IMR-90 (cell line): Measurements from ENCODE around the gene GAL3ST3. TPM values are rescaled to one million over a fixed set of nuclear protein-coding genes. Genes with fewer than 3 reads are reported as not detected.

Experiments used
- ATAC-seq: fragments of 200-7000 bp; cut with Tn5 transposase; 2 replicates; pipeline ENCODE4 v1.9.1; 2020; ENCODE audit warnings: low read depth, mild to moderate bottlenecking, moderate library complexity
- BruUV-seq: library from RNA; stranded (reverse); fragments of 400-500 nt; replicated peaks from 2 replicates; lab custom pipeline; 2021; lab: Mats Ljungman, UMichigan
- CTCF ChIA-PET: fragments of 300-600 bp; formaldehyde crosslinking; extraction: SDS; loops from one replicate; lab custom pipeline; 2021; ENCODE audit warnings: antibody characterized with exemption; lab: Yijun Ruan, JAX
- POLR2A ChIA-PET: fragments of 300-600 bp; sonication (Branson Sonifier 250); formaldehyde crosslinking; loops from one replicate; lab custom pipeline; 2022; ENCODE audit warnings: antibody characterized with exemption; ENCODE audit not compliant: unreplicated experiment; lab: Charles Lee
- DNase-seq: peaks from one replicate; pipeline ENCODE4 v3.0.0; 2013
- H2AFZ ChIP-seq: replicated peaks from 2 replicates; pipeline ENCODE3; 2013; ENCODE audit warnings: low read length, mild to moderate bottlenecking; ENCODE audit not compliant: poor library complexity
- H2AK5ac ChIP-seq: 2 replicates; pipeline ENCODE4 v1.6.1; 2013; ENCODE audit warnings: low read depth, low read length, inconsistent platforms
- H2AK9ac ChIP-seq: replicated peaks from 2 replicates; pipeline ENCODE3; 2013; ENCODE audit warnings: mild to moderate bottlenecking, low read depth, low read length, moderate library complexity; ENCODE audit not compliant: poor library complexity
- H2BK120ac ChIP-seq: 2 replicates; pipeline ENCODE4 v1.6.1; 2013; ENCODE audit warnings: low read depth, low read length, inconsistent platforms
- H2BK15ac ChIP-seq: 3 replicates; pipeline ENCODE4 v1.6.1; 2013; ENCODE audit warnings: low read depth, low read length, inconsistent platforms
- H2BK20ac ChIP-seq: 2 replicates; pipeline ENCODE4 v1.6.1; 2013; ENCODE audit warnings: low read depth, mild to moderate bottlenecking, inconsistent platforms, low read length, moderate library complexity
- H2BK5ac ChIP-seq: 2 replicates; pipeline ENCODE4 v1.6.1; 2013; ENCODE audit warnings: mild to moderate bottlenecking, low read depth, low read length, inconsistent platforms; ENCODE audit not compliant: poor library complexity, severe bottlenecking
- H3K14ac ChIP-seq: replicated peaks from 2 replicates; pipeline ENCODE4 v1.6.1; 2013; ENCODE audit warnings: low read depth, low read length, inconsistent platforms
- H3K18ac ChIP-seq: 2 replicates; pipeline ENCODE4 v1.6.1; 2013; ENCODE audit warnings: low read depth, low read length, control low read depth
- H3K23ac ChIP-seq: 2 replicates; pipeline ENCODE4 v1.6.1; 2013; ENCODE audit warnings: low read depth, low read length, inconsistent platforms
- H3K27ac ChIP-seq: 2 replicates; pipeline ENCODE4 v1.5.1; 2013; ENCODE audit warnings: mild to moderate bottlenecking, control low read depth, low read length; ENCODE audit not compliant: insufficient read depth
- H3K27me3 ChIP-seq: 2 replicates; pipeline ENCODE4 v1.6.1; 2013; ENCODE audit warnings: low read length; ENCODE audit not compliant: control insufficient read depth, insufficient read depth
- H3K36me3 ChIP-seq: 2 replicates; pipeline ENCODE4 v1.6.1; 2013; ENCODE audit warnings: low read length, mixed read lengths; ENCODE audit not compliant: control insufficient read depth, insufficient read depth
- H3K4ac ChIP-seq: 2 replicates; pipeline ENCODE4 v1.6.1; 2013; ENCODE audit warnings: low read depth, low read length, inconsistent platforms
- H3K4me1 ChIP-seq: 2 replicates; pipeline ENCODE4 v1.6.1; 2013; ENCODE audit warnings: low read length, mixed read lengths; ENCODE audit not compliant: control insufficient read depth, insufficient read depth
- H3K4me2 ChIP-seq: 2 replicates; pipeline ENCODE4 v1.6.1; 2013; ENCODE audit warnings: low read depth, mild to moderate bottlenecking, control low read depth, low read length, moderate library complexity
- H3K4me3 ChIP-seq: 2 replicates; pipeline ENCODE4 v1.5.1; 2013; ENCODE audit warnings: low read depth, mild to moderate bottlenecking, control low read depth, low read length, moderate library complexity; ENCODE audit not compliant: insufficient read depth
- H3K56ac ChIP-seq: 2 replicates; pipeline ENCODE4 v1.6.1; 2013; ENCODE audit warnings: low read length, inconsistent platforms; ENCODE audit not compliant: insufficient read depth; ENCODE audit errors: extremely low read depth
- H3K79me1 ChIP-seq, 2 experiments: 2 replicates each; pipeline ENCODE4 v1.6.1; 2013; ENCODE audit warnings: low read length in 2 of 2, inconsistent platforms in 1 of 2, low read depth in 1 of 2
- H3K9ac ChIP-seq: 2 replicates; pipeline ENCODE4 v1.6.1; 2013; ENCODE audit warnings: low read depth, low read length, control low read depth
- H3K9me1 ChIP-seq: 2 replicates; pipeline ENCODE4 v1.6.1; 2013; ENCODE audit warnings: low read length, inconsistent platforms; ENCODE audit not compliant: insufficient read depth
- H3K9me3 ChIP-seq: 2 replicates; pipeline ENCODE4 v1.6.1; 2013; ENCODE audit warnings: low read length; ENCODE audit not compliant: control insufficient read depth, insufficient read depth
- H4K20me1 ChIP-seq: 2 replicates; pipeline ENCODE4 v1.6.1; 2013; ENCODE audit warnings: low read length, inconsistent platforms; ENCODE audit not compliant: insufficient read depth
- H4K5ac ChIP-seq: 2 replicates; pipeline ENCODE4 v1.6.1; 2013; ENCODE audit warnings: mild to moderate bottlenecking, low read depth, low read length, control low read depth
- H4K8ac ChIP-seq, 2 experiments: 2 replicates each; pipeline ENCODE4 v1.6.1; 2013; ENCODE audit warnings: low read depth in 2 of 2, low read length in 2 of 2, control low read depth in 1 of 2, inconsistent platforms in 1 of 2
- H4K91ac ChIP-seq: 2 replicates; pipeline ENCODE4 v1.6.1; 2013; ENCODE audit warnings: low read depth, low read length, inconsistent platforms; ENCODE audit not compliant: insufficient read depth
- ELK1 ChIP-seq: fragments of 150-350 bp; IDR thresholded peaks from 2 replicates; pipeline ENCODE4 v1.6.1; 2016; ENCODE audit warnings: low read depth, mild to moderate bottlenecking, low read length, moderate library complexity, borderline replicate concordance
- FOS ChIP-seq: fragments of 150-350 bp; IDR thresholded peaks from 2 replicates; pipeline ENCODE4 v1.6.1; 2016; ENCODE audit warnings: low read depth, low read length
- WGBS, 2 experiments: methylation state at CpG; one replicate each; pipeline versions ENCODE4 v1.1.5 to v1.1.7; 2013; ENCODE audit warnings: missing lambda C conversion rate in 2 of 2; ENCODE audit not compliant: insufficient read length in 1 of 2; ENCODE audit errors: extremely low coverage in 2 of 2; 5-methylcytosine and 5-hydroxymethylcytosine counted together
- dilution Hi-C: fragments of 300-500 bp; cut with HindIII; formaldehyde crosslinking; loops from one replicate; pipeline ENCODE4 v1.14.3; 2018; ENCODE audit warnings: low sequenced_read_pairs; ENCODE audit not compliant: unreplicated experiment
- in situ Hi-C: fragments of 300-500 bp; cut with MboI; formaldehyde crosslinking; loops from 3 replicates; pipeline ENCODE4 v1.14.3; 2019; ENCODE audit warnings: low sequenced_read_pairs, inconsistent platforms, mixed read lengths
- intact Hi-C: fragments of 100-400 bp; cut with micrococcal nuclease; formaldehyde crosslinking; loops from 2 replicates; pipeline ENCODE4 v1.10.0; 2022
- polyA plus RNA-seq, 3 experiments: library from polyadenylated mRNA; depleted of rRNA; stranded (reverse); fragments of >200 nt; gene quantifications; 2 replicates each; pipeline ENCODE4 v1.2.3, GENCODE V29; 2012; ENCODE audit warnings: low replicate concordance in 1 of 3
- total RNA-seq: library from RNA; depleted of rRNA; stranded (reverse); fragments of >200 nt; gene quantifications from 2 replicates; pipeline ENCODE4 v1.2.3, GENCODE V29; 2012

The GAL3ST3 gene
- total and polyA plus RNA-seq, 2 of the 4 experiments (the other 2 are of a cell fraction) = 0.19 TPM; not detected in 1

- no peak overlapping the region for H3K9ac ChIP-seq
- H4K8ac ChIP-seq = no peak overlapping the region
- no peak overlapping the region for H2AFZ ChIP-seq
- H4K20me1 ChIP-seq = no peaks in the 10 kb centered on the region
- no peak for ATAC-seq
- H3K4me1 ChIP-seq = peaks cover 6% of the 10 kb centered on the region
- H4K5ac ChIP-seq = no peak overlapping the region
- no peak overlapping the region for H3K4ac ChIP-seq
- H3K4me3 ChIP-seq = no peak overlapping the region
- H3K27me3 ChIP-seq = peaks cover 27% of the 10 kb centered on the region; the same call in 1 of the 2 replicates
- TF ChIP-seq ELK1 (no peak), FOS (no peak)
- no peak overlapping the region for H3K27ac ChIP-seq
- H3K9me1 ChIP-seq = 0 out of 2 replicates have a peak, but pooled peaks cover 7% of the 10 kb centered on the region
- intact Hi-C loops (no loop called here), dilution Hi-C loops (no loop called here), in situ Hi-C loops (no loop called here)
- H3K79me1 ChIP-seq = peaks cover 0 to 9% of the 10 kb centered on the region in 2 experiments; a peak in 1 of 4 replicates
- no peak overlapping the region for H3K56ac ChIP-seq
- H2BK120ac ChIP-seq = no peak overlapping the region
- BruUV-seq = no TSS peak
- WGBS, 2 experiments = no CpG with 5 or more reads among the region's 3 CpGs
- H2AK5ac ChIP-seq = no peak overlapping the region
- H4K91ac ChIP-seq = no peak overlapping the region
- CTCF ChIA-PET = no interaction called here
- no peak overlapping the region for H2AK9ac ChIP-seq
- no peak overlapping the region for H2BK20ac ChIP-seq
- H3K18ac ChIP-seq = no peak overlapping the region
- H3K23ac ChIP-seq = no peak overlapping the region
- no peak overlapping the region for H2BK5ac ChIP-seq
- H3K9me3 ChIP-seq = no peaks in the 10 kb centered on the region; the same call in 1 of the 2 replicates
- H3K36me3 ChIP-seq = no peaks in the 10 kb centered on the region
- H3K14ac ChIP-seq = no peak overlapping the region
- no peak overlapping the region for H2BK15ac ChIP-seq
- no peak for DNase-seq
- H3K4me2 ChIP-seq = no peak overlapping the region
- POLR2A ChIA-PET = no interaction called here
Observed at GRCh38 chr11:66046901-66047300, 2.1 kb downstream of the GAL3ST3 start.
